Urothelium cell line (cell line): Measurements from ENCODE around the gene POLE2.
"Not testable (repeated sequence)": the region's sequence is repeated elsewhere in the genome, so short reads cannot be mapped to it uniquely, and the experiment has no call there.

ENCODE experiments used
- DNase-seq: peaks from one replicate; pipeline ENCODE4 v3.0.0; 2011; ENCODE audit warnings: low spot score, mixed read lengths
- FAIRE-seq: peaks from 2 replicates; lab custom pipeline; 2011; peaks lifted over from hg19 to GRCh38; lab: Jason Lieb, UNC

Gene POLE2, protein sequence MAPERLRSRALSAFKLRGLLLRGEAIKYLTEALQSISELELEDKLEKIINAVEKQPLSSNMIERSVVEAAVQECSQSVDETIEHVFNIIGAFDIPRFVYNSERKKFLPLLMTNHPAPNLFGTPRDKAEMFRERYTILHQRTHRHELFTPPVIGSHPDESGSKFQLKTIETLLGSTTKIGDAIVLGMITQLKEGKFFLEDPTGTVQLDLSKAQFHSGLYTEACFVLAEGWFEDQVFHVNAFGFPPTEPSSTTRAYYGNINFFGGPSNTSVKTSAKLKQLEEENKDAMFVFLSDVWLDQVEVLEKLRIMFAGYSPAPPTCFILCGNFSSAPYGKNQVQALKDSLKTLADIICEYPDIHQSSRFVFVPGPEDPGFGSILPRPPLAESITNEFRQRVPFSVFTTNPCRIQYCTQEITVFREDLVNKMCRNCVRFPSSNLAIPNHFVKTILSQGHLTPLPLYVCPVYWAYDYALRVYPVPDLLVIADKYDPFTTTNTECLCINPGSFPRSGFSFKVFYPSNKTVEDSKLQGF

DNA sequence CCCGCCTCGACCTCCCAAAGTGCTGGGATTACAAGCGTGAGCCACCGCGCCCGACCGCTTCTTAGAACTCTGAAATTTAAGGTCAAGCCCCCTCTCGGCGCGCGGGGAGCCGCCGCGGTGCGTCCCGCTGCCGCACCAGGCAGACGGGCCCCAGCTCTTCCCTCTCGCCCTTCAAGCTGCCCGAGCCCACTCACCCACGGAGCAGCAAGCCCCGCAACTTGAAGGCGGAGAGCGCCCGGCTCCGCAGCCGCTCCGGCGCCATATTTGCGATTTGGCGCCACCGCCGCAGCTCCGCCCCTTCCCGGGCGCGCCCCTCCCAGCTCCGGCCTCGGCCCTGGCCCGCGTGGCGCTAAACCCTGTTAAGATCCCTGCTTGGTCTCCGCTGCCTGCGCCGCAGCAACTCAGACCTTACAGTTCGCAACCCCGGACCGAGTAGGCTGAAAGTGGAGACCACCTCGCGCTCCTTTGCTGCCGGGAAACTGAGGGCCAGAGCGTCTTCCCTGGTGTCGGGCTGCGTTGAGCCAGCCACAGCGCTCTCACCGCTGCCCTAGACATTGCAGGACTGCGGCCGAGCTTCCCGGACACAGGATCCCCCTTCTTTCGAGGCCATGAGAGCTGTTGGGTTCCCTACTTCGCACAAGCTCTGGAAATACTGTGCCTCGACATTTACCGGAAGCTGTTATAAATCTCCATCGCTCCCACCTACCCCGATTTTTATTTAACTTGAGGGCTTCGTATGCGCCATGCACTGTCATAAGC, at the start of gene POLE2:
POLE2 (minus strand) TSS at position 273 of the 759 bp plus-strand sequence; CDS start at position 262, 11 bp downstream.
- FAIRE-seq (peak; percentile 88), DNase-seq (peak; percentile 90)

DNA sequence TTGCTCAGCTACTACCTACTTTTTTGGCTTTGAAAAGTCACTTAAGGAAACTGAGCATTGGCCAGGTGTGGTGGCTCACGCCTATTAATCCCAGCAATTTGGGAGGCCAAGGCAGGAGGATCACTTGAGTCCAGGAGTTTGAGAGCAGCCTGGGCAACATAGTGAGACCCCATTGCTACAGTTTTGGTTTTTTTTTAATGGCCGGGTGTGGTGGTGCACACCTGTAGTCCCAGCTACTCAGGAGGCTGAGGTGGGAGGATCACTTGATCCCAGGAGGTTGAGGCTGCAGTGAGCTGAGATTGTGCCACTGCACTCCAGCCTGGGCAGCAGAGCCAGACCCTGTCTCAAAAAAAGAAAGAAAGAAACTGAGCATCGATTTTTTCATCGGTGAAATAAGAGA, 47.7 kb upstream of the POLE2 start:
- not testable (repeated sequence) for FAIRE-seq

DNA sequence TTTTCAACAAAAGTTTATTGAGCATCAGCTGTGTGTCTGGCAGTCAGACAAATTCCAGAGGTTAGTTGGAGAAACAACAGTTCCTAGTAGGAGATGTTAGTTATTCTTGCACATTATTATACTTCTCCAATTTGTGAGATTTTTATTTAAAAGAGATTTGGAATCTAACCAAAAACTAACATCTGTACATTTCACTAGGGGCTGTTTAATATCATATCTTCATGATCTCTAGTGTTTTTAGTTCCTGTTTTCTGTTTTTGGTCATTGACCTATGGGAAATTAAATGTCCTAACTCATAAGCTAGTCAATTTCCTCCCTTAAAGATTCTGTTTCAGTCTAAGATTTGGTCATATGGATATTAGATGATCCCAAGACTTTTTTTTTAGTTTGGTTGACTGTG, 45.8 kb upstream of the POLE2 start:
- FAIRE-seq (no peak), DNase-seq (no peak)

More for the DNA sequence above, 47.7 kb upstream of the POLE2 start:
- DNase-seq, result not testable (repeated sequence)

DNA sequence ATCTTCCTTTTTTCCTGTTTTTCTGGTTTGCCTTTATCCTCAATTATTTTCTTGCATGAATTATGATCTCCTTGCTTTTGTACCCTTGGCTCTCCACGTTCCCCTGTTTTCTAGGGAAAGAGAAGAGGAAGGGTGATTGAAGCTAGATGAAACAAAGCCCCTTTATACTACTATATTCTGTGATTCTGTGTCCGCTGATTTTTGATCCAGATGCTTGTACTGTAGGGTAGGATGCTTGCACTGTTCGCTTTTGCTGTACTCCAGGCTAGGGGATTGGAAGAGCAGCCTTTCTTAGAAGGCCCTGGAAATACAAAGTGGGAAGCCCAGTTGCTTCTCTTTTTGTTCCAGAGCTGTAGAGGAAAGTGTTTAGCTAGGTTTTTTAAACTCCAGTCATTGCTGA, 44.9 kb upstream of the POLE2 start:
- DNase-seq (no peak), FAIRE-seq (no peak)

DNA sequence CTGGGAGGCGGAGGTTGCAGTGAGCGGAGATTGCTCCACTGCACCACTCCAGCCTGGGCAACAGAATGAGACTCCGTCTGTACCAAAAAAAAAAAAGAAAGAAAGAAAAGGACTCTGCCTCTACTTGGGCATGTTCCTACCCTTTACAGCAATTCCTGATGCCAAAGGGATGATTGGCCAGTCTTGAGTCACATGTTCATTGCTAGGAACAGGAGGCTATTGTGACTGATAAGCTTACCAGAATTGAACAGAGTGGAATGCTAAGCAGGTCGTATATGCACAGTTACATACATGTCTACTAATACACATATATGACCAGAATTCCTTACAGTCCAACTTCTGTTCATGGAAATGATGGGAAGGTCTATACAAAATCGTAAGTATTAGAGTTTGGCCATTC, 39.2 kb upstream of the POLE2 start:
- DNase-seq (no peak), FAIRE-seq (peak; percentile 59)

DNA sequence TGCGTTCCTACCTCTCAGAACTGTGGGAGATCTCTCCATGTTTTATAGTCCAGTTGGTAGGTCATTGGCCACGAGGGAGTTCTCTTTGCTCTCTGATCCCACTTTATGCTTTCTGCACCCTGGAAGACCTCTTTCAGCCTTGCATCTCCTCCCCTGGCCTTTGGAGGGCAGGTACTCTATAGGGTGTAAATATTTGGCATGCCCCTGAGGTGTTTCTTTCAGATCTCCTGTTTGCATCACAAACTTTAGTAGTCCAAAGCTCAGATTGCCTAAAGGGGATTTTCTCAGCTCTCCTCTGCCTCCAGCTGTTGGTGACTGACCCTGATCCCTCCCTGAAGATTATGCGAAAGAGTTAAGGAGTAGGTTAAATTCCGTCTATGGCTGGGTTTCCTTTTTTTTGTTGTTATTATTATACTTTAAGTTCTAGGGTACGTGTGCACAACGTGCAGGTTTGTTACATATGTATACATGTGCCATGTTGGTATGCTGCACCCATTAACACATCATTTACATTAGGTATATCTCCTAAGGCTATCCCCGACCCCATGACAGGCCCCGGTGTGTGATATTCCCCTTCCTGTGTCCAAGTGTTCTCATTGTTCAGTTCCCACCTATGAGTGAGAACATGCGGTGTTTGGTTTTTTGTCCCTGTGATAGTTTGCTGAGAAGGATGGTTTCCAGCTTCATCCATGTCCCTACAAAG, 33.9 kb upstream of the POLE2 start:
- FAIRE-seq, result peak; percentile 20
- DNase-seq, result not testable (repeated sequence)

DNA sequence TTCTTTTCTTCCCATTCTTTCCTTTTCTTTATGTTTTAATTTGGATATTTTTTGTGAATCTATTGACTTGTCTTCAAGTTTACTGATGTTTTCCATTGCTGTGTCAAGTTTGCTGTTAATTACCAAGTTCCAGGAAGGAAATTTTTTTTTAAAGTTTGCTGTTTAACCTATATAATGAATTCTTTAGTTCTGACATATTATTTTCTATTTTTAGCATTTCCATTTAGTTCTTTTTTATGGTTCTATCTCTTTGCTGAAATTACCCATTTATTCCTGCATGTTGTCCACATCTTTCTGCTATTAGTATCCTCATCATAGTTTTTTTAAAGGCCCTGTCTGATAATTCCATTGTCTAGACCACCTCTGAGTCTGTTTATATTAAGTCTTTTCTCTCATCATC, 32.7 kb upstream of the POLE2 start:
- DNase-seq, result no peak
- FAIRE-seq, result no peak

DNA sequence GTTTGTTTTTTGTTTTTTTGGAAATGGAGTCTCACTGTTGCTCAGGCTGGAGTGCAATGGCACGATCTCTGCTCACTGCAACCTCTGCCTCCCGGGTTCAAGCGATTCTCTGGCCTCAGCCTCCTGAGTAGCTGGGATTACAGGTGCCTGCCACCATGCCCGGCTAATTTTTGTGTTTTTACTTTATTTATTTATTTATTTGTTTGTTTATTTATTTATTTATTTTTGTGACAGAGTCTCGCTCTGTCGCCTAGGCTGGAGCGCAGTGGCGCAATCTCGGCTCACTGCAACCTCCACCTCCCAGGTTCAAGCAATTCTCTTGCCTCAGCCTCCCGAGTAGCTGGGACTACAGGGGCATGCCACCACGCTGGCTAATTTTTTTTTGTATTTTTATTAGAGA, 23.0 kb upstream of the POLE2 start:
- not testable (repeated sequence) for DNase-seq, FAIRE-seq

DNA sequence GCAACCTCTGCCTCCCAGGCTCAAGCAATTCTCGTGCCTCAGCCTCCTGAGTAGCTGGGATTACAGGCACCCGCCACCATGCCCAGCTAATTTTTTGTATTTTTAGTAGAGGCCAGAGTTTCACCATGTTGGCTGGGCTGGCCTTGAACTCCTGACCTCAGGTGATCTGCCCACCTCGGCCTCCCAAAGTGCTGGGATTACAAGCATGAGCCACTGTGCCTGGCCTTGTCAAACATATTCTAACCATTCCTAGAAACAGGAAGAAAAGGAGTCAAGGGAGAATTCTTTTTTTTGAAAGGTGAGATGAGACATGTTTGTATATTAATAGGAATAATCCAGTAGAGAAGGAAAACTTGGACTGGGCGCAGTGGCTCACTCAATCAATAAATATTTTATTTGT, 16.5 kb upstream of the POLE2 start:
- not testable (repeated sequence) for DNase-seq, FAIRE-seq

DNA sequence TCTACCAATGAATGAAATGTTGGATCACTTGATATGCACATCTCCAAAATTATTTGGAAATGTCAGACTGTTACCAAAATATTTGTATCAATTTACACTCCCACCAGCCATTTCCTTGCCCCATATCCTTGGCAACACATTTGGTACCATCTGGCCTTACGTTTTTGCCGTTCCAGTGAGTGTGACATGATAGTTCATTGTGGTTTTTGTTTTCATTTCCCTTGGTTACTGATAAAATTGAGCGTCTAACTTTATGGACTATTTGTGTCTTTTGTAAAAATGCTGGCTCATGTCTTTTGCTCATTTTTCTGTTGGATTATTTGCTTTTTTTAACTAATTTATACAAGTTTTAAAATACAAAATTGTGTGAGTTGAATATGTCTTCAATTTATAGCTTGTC, 16.0 kb upstream of the POLE2 start:
- DNase-seq, result no peak
- no peak for FAIRE-seq

DNA sequence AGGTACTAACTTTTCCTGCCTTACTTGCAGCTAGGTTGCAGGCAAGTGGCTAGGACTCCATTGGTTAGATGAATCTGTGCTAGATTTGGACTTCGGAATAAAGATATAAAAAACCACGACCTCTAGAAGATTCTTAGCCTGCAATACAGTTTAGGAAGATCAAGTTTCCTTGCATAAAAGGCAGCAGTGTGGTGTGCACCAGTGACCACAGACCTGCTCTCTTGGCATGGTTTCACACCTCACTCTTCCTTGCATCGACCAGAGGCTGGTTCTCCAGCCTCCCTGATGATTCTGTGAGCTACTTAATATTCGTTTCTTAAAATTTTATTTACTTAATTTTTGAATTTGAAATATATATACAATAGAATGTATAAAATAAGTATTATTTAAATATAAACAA, 14.7 kb upstream of the POLE2 start:
- no peak for DNase-seq
- no peak for FAIRE-seq

DNA sequence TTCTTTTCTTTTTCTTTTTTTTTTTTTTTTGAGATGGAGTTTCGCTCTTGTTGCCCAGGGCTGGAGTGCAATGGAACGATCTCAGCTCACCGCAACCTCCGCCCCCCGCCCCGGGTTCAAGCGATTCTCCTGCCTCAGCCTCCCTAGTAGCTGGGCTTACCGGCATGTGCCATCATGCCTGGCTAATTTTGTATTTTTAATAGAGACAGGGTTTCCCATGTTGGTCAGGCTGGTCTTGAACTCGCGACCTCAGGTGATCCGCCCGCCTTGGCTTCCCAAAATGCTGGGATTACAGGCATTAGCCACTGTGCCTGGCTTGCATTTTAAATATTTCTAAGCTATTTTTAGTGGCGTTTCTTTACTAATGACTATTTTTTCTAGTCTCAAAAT, 5.7 kb upstream of the POLE2 start:
- FAIRE-seq, DNase-seq: not testable (repeated sequence)

DNA sequence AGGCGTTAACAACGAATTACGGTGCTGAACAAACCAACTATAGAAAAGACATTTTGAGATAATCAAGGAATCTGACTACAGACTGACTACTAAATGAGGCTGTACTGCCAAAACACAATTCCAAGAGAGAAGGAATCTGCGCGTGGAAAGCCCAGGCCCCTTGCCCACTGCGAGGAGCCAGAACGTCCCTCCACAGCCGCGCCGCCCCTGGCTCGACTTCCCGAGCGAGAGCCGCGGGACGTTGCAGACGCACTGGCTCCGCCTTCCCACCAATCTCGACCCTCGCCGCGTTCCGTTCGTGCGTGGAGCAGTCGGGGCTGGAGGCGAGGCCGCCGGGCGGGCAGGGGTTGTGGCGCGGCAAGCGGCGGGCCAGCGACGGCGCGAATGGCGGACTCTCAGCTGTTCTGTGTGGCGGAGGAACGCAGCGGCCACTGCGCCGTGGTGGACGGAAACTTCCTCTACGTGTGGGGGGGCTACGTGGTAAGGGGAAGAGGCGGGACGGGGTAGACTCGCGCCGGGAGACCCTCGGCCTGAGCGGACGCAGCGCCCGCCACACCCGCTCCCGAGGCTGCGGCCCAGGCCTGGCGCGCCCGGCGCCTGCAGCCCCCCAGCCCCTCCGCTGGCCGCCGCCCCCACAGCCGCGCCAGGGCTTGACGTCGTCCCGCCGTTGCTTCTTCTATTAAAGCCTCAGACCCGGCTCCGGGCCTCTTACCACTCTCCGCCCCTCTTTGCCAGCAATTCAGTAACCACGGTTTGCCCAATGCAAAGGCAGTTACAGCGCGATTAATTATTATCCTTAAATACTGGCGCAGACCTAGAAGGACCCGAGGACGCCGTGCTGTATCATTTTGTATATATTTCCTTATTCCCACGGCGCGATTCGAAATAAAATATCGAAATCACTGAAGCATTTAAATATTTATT, 5.1 kb upstream of the POLE2 start, which contains the start of gene KLHDC1:
KLHDC1 (plus strand) TSS at position 310 of the 924 bp plus-strand sequence; CDS start at position 385, 75 bp downstream.
- peak; percentile 95 for FAIRE-seq
- peak; percentile 87 for DNase-seq

DNA sequence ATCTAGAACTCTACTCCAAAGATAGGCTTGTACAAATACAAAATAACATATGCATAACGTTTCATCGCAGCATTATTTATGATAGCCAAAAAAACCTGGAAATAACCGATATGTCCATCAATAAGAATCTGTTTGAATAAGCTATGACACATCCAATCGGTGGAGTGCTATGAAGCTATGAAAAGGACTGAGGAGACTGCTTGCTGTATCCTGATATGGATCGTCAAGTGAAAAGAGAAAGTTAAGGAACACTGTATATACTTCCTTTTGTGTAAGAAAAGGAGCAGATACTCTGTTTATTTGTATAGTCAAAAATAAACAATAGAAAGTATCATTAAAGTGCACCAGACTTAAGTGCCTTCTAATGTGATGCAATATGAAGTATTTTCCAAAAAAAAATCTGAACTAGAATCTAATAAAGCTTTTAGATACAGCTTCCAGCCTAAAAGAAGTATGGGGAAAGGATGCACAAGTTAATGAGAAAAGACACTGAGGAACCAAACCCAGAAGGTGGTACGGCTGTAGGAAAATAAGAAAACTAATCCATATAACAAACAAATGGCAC, 4.3 kb upstream of the POLE2 start:
- DNase-seq (no peak), FAIRE-seq (no peak)

DNA sequence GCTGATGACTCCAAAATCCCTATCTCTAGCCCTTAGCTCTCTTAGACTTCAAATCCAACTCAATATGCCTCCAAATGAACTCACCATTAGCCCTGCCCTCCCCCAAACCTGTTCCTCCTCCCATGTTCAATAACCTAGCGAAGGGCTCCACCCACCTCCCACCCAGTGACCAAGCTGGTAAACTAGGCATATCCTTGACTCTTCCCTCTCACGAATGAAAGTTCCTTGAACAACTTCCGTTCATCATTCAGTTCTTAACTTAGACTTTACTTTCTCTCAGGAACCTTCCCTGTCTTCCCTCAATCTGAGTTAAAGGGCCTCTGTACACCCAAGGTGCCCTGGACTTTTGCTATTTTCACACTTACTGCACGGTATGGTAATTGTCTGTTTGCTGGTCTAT, 3.0 kb upstream of the POLE2 start:
- DNase-seq (no peak), FAIRE-seq (no peak)

DNA sequence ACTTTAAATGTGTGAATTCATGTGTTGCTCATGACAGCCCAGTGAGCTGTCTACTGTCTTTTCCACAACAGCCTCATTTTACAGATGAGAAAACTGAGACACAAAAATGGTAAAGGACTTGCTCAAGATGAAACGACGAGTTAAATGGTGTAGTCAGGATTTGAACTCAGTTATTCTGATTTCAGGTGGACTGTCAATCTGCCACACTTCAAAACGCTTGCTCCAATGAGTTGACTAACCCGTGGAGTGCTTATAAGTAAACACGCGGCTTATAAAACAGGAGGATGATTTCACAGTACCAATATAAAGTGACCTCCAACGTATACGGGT, 652 bp upstream of the POLE2 start:
- DNase-seq (no peak), FAIRE-seq (no peak)

DNA sequence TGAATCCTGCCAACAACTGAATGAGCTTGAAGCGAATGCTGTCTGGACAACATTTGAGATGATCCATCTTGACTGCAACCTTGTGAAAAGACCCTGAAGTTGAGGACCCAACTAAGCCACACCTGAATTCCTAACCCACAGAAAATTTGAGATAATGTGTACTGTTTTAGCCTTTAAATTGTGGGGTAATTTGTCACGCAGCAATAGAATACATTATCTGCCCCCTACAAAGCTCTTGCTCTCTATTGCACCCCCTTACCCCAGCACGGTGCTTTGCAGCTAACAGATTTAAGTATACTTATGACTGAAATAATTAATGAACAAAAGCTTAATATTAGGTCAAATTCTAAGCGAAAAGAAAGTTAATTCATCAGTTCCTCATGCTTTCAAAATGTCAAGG, 1.6 kb downstream of the POLE2 start:
- DNase-seq (no peak), FAIRE-seq (no peak)

DNA sequence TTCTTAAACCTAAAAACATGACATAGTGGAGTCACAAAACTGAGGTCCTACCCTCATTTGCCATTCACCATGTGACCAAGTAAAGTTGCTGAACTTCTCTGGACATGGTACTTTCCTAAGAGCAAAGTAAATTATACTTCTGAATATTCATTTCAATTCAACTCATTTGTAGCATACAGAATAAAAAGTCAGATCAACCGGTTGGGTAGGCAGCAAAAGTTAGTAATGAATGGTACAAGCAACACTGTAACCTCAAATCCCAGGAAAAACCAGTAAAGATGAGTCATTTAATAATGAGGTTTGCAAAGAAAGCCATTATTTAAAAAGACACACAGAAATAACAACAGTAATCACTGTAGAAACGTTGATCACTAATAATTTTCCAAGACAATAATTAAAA, 8.7 kb downstream of the POLE2 start:
- FAIRE-seq, result no peak

DNA sequence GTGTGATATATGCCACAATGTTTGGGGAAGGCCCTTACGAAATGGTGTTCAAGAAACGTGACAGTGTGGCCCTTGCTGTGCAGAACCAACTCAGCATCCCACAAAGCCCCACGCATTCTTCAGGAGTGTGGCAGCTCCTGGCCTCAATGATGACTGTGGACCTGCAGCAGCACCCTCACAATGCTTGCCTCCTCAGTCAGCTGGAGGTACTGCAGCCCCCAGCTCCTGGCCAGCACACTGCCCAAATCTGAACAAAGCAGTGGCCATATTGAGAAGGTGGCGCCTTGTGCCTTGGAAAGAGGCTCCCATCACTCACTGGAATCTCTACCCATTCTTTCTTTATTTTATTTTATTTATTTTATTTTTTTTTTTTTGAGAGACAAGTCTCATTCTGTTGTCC, 10.4 kb downstream of the POLE2 start:
- FAIRE-seq, result no peak

More for the DNA sequence above, 8.7 kb downstream of the POLE2 start:
- DNase-seq, result no peak

DNA sequence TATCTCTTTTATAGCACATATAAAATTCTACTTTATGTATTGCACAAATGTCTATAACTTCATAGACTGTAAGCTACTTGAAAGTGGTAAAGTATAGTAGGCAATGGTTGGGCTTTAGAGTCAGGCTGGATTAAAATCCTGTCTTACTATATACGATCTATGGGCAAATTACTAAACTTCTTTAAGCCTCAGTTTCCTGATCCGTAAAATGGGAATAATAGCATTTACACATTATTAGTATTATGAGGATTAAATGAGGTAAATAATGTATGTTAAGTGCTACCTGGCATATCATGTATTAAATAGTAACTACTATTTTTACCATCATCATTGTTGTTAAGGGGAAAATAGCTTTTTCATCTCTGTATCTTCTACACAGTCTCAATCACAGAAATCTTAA, 14.4 kb downstream of the POLE2 start:
- FAIRE-seq (no peak), DNase-seq (no peak)

More for the DNA sequence above, 10.4 kb downstream of the POLE2 start:
- peak; percentile 44 for DNase-seq
